ENCODE data around the gene C9orf72.
"Not testable (repeated sequence)": the region's sequence is repeated elsewhere in the genome, so short reads cannot be mapped to it uniquely, and the experiment has no call there.

The C9orf72 gene

DNA sequence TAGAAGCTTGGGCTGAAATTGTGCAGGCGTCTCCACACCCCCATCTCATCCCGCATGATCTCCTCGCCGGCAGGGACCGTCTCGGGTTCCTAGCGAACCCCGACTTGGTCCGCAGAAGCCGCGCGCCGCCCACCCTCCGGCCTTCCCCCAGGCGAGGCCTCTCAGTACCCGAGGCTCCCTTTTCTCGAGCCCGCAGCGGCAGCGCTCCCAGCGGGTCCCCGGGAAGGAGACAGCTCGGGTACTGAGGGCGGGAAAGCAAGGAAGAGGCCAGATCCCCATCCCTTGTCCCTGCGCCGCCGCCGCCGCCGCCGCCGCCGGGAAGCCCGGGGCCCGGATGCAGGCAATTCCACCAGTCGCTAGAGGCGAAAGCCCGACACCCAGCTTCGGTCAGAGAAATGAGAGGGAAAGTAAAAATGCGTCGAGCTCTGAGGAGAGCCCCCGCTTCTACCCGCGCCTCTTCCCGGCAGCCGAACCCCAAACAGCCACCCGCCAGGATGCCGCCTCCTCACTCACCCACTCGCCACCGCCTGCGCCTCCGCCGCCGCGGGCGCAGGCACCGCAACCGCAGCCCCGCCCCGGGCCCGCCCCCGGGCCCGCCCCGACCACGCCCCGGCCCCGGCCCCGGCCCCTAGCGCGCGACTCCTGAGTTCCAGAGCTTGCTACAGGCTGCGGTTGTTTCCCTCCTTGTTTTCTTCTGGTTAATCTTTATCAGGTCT lies at the start of gene C9orf72:
TSS of gene C9orf72 (minus strand) at position 564 of the 716 bp plus-strand sequence. CDS start 6,361 bp downstream, outside the sequence.
- no peak for DNase-seq (ENCODE audit: low spot score)

GRCh38 chr9:27622693-27623340 lies 49.5 kb upstream of the C9orf72 start:
- DNase-seq (ENCODE audit: low spot score), result no peak

DNA sequence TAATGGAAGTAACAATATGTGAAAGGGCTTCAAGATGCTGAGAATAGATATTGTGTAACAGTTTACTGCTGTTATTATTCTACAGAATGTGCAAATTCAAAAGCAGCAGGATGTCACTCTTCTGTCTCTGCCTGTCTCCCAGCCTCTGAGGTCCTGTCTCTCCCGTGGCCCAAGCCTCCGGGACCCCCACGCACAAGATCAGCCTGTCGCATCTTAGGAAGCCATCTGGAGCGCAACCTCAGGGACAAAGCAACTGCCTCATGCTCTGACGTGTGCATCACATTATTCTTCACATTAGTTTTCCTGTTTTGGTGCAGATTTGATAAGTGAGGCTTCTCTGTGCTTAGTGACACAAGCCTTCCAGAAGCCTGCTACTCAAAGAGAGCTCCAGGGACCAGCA lies 46.5 kb upstream of the C9orf72 start:
- no peak for DNase-seq (ENCODE audit: low spot score)

DNA sequence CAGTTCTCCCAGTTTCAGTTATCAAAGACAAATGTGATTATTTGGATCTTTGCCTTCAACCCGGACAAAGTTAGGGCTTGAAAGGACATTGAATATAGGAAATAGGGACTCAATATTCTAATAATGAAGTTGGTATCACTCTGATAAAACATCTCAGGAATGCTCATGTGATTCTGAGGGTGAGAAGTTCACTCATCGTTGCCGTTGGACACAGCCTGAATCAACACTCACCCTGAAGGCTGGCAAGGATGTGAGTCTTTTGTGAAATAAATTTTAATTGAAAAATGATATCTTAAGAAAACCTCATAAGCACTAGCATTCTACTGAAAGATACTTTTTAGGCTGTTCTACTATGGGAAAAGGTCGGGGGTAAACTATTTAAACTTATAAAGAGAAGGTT lies 44.8 kb upstream of the C9orf72 start:
- DNase-seq (ENCODE audit: low spot score), result peak; percentile 52

DNA sequence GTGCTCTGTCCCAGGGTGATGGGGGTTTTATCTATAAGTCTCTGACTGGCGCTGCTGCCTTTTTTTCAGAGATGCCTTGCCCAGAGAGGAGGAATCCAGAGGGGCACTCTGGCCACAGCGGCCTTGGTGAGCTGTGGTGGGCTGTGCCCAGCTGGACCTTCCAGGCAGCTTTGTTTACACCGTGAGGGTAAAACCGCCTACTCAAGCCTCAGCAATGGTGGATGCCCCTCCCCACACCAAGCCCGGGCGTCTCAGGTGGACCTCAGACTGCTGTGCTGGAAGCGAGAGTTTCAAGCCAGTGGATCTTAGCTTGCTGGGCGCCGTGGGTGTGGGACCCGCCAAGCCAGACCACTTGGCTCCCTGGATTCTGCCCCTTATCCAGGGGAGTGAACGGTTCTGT lies 41.3 kb upstream of the C9orf72 start:
- DNase-seq (ENCODE audit: low spot score), result no peak

DNA sequence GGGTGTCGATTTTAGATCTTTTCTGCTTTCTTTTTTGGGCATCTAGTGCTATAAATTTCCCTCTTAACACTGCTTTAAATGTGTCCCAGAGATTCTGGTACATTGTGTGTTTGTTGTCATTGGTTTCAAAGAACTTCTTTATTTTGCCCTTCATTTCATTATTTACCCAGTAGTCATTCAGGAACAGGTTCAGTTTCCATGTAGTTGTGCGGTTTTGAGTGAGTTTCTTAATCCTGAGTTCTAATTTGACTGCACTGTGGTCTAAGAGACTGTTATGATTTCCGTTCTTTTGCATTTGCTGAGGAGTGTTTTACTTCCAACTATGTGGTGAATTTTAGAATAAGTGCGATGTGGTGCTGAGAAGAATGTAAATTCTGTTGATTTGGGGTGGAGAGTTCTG lies 38.8 kb upstream of the C9orf72 start:
- DNase-seq (ENCODE audit: low spot score), result not testable (repeated sequence)

DNA sequence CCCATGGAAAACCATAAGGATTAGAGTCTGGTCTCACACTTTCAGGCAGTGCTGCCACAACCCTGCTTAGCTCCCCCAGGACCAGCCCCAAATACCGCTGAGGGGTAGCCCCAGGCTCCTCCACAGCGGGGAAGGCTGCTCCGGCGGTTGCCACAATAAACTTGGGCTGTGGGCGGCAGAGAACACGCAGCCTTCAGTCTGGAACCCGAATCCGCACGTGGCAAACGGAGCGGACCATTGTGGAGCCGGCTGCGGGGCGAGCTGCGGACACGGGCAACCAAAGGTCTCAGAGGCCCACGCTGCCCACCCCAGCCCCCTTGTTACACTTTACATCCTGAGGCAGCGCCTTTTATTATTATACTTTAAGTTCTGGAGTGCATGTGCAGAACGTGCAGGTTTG lies 37.3 kb upstream of the C9orf72 start:
- DNase-seq (ENCODE audit: low spot score), result no peak

- DNase-seq (ENCODE audit: low spot score), result peak; percentile 20
Measured at GRCh38 chr9:27602954-27603353, 29.7 kb upstream of the C9orf72 start.

GRCh38 chr9:27602142-27602861 lies 29.0 kb upstream of the C9orf72 start:
- DNase-seq (ENCODE audit: low spot score), result no peak

DNA sequence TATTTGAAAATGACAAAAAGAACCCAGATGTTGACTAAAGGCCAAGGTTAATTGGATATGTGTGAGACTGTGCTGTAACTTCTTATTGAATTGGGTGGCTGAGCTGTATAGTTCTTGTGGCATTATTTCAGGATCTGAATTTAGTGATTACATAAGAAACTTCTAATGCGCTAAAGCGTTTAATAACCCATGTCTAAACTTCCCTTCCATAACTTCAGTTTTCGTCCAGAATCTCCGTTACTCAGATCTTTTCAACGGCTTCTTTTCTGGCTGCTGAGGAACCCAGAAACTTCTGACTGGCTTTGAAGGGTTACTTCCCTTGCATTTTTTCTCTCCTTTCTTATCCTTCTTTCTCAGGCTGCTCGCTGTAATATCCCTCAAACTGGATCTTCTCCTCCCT lies 28.1 kb upstream of the C9orf72 start:
- DNase-seq (ENCODE audit: low spot score), result no peak

- no peak for DNase-seq (ENCODE audit: low spot score)
Measured at GRCh38 chr9:27600256-27600655, 27.0 kb upstream of the C9orf72 start.

DNA sequence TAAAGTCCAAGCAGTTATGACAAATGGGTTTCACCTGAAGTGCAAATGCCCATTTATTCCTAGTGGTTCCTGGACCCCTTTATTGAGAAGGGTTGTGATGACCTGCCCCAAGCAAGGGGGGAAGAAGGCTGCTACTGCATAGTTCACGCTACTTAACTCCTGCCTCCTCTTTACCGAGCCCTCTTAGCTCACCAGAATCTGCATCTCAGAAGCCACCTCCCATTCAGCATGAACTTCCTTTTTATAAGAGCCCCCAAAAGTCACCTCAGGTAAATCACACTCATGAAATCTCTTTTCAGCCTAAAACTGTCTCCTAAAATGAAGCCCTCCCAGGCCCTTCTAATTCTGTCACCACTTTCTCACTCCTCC lies 26.6 kb upstream of the C9orf72 start:
- DNase-seq (ENCODE audit: low spot score), result no peak

- DNase-seq (ENCODE audit: low spot score), result no peak
Measured at GRCh38 chr9:27599102-27599869, 26.0 kb upstream of the C9orf72 start.

GRCh38 chr9:27595733-27596132 lies 22.5 kb upstream of the C9orf72 start:
- no peak for DNase-seq (ENCODE audit: low spot score)

- no peak for DNase-seq (ENCODE audit: low spot score)
Measured at GRCh38 chr9:27591672-27592071, 18.4 kb upstream of the C9orf72 start.

DNA sequence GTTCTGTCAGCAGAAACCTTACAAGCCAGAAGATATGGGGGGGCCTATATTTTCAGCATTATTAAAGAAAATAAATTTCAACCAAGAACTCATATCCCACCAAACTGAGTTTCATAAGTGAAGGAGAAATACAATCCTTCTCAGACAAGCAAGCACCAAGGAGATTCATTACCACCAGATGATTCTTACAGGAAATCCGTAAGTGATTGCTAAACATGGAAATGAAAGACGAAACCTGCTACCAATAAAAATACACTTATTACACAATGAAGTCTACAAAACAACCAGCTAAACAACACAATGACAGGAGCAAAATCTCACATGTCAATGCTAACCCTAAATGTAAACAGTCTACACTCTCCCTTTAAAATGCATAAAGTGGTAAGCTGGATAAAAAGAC lies 17.8 kb upstream of the C9orf72 start:
- DNase-seq (ENCODE audit: low spot score), result no peak

GRCh38 chr9:27590651-27591050 lies 17.4 kb upstream of the C9orf72 start:
- DNase-seq (ENCODE audit: low spot score), result peak; percentile 19

DNA sequence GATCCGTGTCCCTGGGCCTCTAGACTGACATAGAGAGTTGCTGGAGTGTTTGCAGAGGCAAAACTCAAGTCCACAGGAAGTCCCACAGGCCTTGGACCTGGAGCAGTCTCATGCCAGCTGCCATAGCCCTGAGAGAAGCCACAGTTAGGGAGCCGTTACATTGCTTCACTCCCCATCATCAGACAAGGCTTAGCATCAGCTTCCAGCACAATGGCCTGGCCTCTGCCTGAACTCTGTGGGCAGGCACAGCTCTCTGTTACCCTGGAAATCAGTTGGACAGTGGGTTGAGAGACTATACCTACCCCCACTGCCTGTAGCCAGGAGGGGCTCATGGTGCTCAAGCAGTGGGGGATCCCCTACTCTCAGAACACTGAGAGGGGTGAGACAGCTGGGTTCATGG lies 16.2 kb upstream of the C9orf72 start:
- no peak for DNase-seq (ENCODE audit: low spot score)

GRCh38 chr9:27586304-27586703 lies 13.0 kb upstream of the C9orf72 start:
- DNase-seq (ENCODE audit: low spot score), result peak; percentile 2

- DNase-seq (ENCODE audit: low spot score), result no peak
Measured at GRCh38 chr9:27584931-27585330, 11.7 kb upstream of the C9orf72 start.

- no peak for DNase-seq (ENCODE audit: low spot score)
Measured at GRCh38 chr9:27582794-27583193, 9.5 kb upstream of the C9orf72 start.

DNA sequence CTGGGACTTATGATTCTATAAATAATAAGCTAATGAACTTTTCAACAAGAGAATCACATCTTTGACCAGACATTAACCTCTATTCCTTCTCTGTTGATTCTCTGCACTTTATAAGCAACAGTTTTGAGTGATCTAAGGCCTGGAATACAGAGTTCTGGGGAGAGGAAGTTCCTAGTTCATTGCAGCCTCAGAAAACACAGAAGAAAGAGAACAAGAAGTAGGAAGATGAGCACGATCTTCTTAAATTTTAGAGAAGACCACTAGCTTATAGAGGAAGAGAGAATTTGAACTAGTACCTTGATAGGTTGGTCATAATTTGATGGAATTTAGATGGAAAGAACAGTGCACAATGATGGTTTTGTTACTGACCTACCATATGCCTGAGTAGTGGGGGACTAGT lies 8.5 kb upstream of the C9orf72 start:
- no peak for DNase-seq (ENCODE audit: low spot score)

Measured in kidney tubule cell (primary cell).